GM10847 (cell line): ENCODE measurements around the gene RFXAP.

Experiments
- POLR2A ChIP-seq: IDR thresholded peaks from 2 replicates; pipeline ENCODE4 v1.6.1; 2011; ENCODE audit not compliant: insufficient read length; ENCODE audit errors: extremely low read depth

Gene RFXAP

DNA sequence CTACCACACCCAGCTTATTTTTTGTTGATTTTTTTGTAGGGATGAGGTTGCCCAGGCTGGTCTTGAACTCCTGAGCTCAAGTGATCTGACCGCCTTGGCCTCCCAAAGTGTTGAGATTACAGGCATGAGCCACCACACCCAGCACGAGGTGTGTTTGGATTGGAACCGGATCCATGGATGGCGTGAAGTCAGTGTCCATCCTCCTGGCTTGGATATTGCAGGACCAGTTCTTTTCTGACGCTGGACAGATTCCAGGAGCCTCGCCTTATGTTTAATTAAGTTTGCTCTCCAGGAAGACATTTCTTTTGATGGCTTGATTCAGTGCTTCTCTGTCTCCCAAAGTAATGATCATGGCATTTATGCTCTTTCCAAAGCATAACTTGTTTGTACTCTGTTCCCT is 14.4 kb upstream of the RFXAP start:
- TF ChIP-seq POLR2A = no peak

- TF ChIP-seq POLR2A = no peak
Measured at GRCh38 chr13:36806102-36806501, 12.9 kb upstream of the RFXAP start.

- TF ChIP-seq POLR2A = no peak
Measured at GRCh38 chr13:36807616-36808015, 11.4 kb upstream of the RFXAP start.

- TF ChIP-seq POLR2A = no peak
Measured at GRCh38 chr13:36813225-36813624, 5.8 kb upstream of the RFXAP start.

DNA sequence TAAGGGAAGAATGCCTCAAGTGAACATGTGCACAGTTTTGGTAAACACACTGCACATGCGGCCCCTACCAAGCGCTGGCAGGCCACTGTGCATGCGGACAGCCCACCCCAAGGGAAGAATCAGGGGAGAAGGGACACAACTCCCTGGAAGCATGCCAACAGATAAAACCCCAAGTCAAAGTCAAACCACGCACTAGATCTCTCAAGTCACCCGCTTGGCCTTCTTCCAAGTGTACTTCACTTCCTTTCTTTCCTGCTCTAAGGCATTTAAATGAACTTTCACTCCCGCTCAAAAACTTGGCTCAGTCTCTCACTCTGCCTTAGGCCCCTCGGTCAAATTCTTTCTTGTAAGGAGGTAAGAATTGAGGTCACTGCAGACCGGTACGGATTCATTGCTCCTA is 4.6 kb upstream of the RFXAP start:
- TF ChIP-seq POLR2A = no peak

GRCh38 chr13:36815062-36815461 is 4.0 kb upstream of the RFXAP start:
- TF ChIP-seq POLR2A = no peak

DNA sequence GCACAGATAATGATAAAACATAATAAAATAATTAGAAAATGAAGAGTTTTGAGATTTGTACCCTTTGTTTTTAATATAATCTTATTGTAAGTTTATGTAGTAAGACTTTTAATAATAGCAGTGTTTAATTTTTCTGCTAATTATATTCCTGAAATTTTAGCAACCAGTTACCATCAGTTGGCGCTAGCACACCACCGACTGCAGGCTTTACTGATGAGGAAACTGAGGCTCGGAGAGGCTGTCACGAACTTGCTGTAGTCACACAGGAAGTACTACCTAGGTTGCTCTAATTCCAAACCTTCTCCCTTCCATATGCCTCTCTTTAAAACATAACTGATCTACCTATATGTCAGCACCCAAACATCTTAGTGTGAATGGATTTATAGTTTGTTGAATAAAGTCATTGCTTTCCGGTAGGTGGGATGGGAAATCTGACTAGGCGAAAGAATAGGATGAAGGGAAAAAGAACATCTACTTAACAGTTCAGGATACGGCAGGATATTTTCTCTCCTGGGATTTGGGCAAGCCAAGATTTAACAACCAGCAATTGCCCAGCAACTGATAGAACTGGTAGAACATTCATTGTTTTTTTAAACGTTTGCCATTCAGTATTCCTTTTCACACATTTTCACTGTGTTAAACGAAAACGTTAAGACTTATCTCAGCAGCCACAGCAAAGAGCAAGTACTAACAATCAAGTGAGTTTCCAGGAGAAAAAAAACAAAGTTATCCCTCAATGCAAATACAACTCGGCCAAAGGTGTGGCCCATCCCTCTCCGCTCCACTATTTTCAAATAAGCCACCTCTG is 822 bp upstream of the RFXAP start:
- no peak for TF ChIP-seq POLR2A

GRCh38 chr13:36819739-36820090 is 693 bp downstream of the RFXAP start:
- TF ChIP-seq POLR2A = no peak

GRCh38 chr13:36820222-36820621 is 1.2 kb downstream of the RFXAP start:
- TF ChIP-seq POLR2A = no peak

DNA sequence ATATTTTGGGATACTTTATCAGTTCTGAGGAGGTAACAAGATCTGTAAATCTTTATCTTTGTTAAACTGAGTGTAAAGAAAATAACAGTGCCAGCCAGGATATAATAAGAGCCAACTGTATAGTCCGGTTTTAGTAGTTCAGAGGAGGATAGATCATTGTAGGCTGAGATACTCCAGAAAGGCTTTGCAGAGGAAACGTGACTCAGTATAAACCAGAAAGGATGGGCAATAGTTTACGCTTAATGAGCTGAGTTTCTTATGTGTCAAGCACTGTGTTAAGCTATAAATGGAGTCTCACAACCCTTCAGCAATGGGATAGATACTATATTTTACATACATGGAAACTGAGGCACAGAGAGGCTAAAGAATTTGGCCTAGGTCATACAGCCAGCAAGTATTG is 3.8 kb downstream of the RFXAP start:
- TF ChIP-seq POLR2A = no peak

DNA sequence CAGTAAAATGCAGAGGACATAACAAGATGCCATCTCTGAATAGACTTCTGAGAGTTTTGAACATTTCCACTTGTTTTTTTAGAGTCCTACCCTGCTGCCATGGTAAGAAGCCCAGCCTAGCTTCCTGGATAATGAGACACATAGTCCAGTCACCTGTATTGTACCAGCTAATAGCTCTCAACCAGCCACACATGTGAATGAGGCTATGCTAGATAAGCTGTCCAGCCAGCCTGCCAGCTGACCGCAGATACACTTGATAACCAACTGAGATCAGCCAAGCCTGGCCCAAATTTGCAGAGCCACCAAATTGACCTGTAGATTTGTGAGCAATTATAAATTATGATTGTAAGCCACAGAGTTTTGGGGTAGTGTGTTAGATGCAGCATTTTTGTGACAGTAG is 10.7 kb downstream of the RFXAP start:
- TF ChIP-seq POLR2A = no peak

DNA sequence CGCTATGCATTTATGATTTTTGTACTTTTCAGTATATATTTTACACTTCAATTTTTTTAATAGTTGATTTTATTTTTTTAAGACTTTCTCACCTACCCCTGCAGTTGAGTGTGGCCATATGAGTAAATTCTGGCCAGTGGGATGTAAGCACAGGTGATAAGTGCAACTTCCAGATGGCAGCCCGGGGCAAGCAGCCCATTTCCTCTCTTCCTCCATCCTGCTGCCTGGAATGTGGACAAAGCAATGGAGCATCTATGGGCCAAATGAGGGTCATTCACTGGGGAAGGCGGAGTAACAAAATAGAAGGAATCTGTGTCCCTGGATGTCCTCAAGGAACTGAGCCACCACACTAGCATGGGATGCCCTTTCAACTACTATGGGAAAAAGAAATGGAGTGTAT is 12.3 kb downstream of the RFXAP start:
- no peak for TF ChIP-seq POLR2A

DNA sequence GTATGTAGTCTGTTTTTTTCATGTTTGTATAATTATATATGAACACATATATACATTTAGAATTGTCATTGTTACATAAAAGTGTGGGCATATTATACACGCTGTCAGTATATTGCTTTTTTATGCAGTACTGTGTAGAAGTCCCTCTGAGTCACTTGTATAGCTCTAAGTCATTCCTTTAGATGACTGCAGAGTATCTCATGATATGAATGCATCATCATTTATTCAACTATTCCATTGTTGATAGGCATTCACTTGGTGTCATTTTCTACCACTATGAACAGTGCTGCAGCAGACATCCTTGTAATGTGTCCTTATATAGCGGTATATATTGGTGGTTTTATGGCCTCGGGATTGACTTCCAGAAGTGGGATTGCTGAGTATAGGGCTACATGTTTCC is 15.3 kb downstream of the RFXAP start:
- no peak for TF ChIP-seq POLR2A

GRCh38 chr13:36837354-36838092 is 18.5 kb downstream of the RFXAP start:
- TF ChIP-seq POLR2A = no peak

DNA sequence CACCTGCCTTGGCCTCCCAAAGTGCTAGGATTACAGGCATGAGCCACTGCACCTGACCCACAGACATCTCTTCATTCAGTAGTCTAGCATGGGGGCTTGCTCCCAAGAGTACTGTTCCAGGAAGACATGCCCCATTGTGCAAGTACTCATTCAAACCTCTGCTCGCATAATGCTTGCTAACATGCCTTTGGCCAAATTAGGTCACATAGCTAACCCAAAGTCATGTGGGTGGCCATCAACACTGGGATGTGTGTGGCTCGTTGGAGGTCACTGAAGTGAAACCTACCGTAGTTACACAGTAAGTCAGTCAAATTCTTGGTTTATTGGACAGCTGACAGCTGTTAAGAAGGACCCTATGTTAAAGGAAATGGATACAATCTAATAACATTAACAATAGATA is 20.3 kb downstream of the RFXAP start:
- no peak for TF ChIP-seq POLR2A

GRCh38 chr13:36839981-36840380 is 21.0 kb downstream of the RFXAP start:
- no peak for TF ChIP-seq POLR2A
